Large intestine (tissue), 3 donors: ENCODE results near the gene BEND6. TPM values are rescaled to one million over a fixed set of nuclear protein-coding genes. Genes with fewer than 3 reads are reported as not detected.
"Not testable (repeated sequence)": the region's sequence is repeated elsewhere in the genome, so short reads cannot be mapped to it uniquely, and the experiment has no call there.

Experiments
- DNase-seq, 2 donors: peaks; one replicate each; pipeline versions ENCODE4 v3.0.0 to v3.0.0-alpha.2; 2013
- H3K27ac ChIP-seq: one replicate; pipeline ENCODE4 v1.5.1; 2013; ENCODE audit warnings: low read length
- H3K27me3 ChIP-seq: 2 replicates; pipeline ENCODE4 v1.6.1; 2013; ENCODE audit warnings: low read length; ENCODE audit not compliant: control insufficient read depth, insufficient read depth
- H3K36me3 ChIP-seq: 2 replicates; pipeline ENCODE4 v1.6.1; 2013; ENCODE audit warnings: low read length; ENCODE audit not compliant: control insufficient read depth, insufficient read depth
- H3K4me1 ChIP-seq: one replicate; pipeline ENCODE4 v1.6.1; 2013; ENCODE audit warnings: low read length; ENCODE audit not compliant: control insufficient read depth, insufficient read depth
- H3K4me3 ChIP-seq: one replicate; pipeline ENCODE4 v1.5.1; 2013; ENCODE audit warnings: low read length
- H3K9me3 ChIP-seq: one replicate; pipeline ENCODE4 v1.6.1; 2013; ENCODE audit warnings: mild to moderate bottlenecking, low read depth, low read length, moderate library complexity; ENCODE audit not compliant: control insufficient read depth
- WGBS: methylation state at CpG from one replicate; pipeline ENCODE4 v1.1.5; 2013; ENCODE audit warnings: low lambda C conversion rate; ENCODE audit not compliant: insufficient coverage; 5-methylcytosine and 5-hydroxymethylcytosine counted together
- polyA plus RNA-seq: library from polyadenylated mRNA; unstranded; fragments of 120-200 nt; gene quantifications from one replicate; pipeline ENCODE4 v1.2.1, GENCODE V29; 2013

BEND6 gene
- polyA plus RNA-seq, 1 donor: 1.2 TPM

DNA sequence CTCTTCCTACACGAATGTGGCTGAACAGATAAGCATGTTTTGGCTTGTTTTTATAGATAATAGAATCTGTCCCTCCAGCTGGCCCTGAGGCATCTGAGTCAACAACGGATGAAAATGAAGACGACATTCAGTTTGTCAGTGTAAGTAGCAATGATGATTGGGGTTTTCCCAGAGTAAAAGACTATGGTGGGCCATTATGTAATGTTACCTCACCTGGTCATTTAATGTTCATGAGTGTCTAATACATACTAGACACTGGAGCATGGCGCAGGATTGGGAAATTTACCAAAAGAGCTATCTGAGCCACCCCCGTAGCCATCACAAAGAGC lies 92.3 kb downstream of the BEND6 start:
- not testable (repeated sequence) for H3K4me3 ChIP-seq, H3K27ac ChIP-seq, H3K9me3 ChIP-seq, H3K4me1 ChIP-seq, H3K27me3 ChIP-seq, DNase-seq
- peaks cover 10% of the 10 kb centered on the region for H3K36me3 ChIP-seq
- WGBS: no CpG with 5 or more reads among the region's 5 CpGs

DNA sequence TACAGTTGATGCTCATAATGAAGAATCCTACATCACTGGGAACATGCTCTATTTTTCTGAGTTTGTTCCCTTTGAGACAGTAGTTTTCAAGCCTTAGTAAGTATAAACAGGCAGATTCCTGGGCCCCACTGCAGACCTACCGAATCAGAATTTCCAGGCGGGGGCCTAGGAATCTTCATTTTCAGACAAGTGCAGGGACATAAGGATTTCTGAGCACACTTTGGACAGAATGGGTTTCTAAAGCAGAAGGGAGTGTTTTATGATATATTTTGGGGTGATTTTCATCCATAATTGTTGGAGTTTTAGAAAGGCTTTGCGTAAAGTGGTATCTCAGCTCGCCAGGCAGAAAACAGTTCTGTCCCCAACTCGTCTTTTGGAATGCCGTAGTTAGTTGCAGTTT lies 93.0 kb downstream of the BEND6 start:
- not testable (repeated sequence) for H3K4me1 ChIP-seq, H3K4me3 ChIP-seq, H3K27me3 ChIP-seq, H3K27ac ChIP-seq, H3K9me3 ChIP-seq, DNase-seq
- H3K36me3 ChIP-seq: peaks cover 14% of the 10 kb centered on the region
- 100% methylated on average over 2 of the region's 6 CpGs for WGBS

DNA sequence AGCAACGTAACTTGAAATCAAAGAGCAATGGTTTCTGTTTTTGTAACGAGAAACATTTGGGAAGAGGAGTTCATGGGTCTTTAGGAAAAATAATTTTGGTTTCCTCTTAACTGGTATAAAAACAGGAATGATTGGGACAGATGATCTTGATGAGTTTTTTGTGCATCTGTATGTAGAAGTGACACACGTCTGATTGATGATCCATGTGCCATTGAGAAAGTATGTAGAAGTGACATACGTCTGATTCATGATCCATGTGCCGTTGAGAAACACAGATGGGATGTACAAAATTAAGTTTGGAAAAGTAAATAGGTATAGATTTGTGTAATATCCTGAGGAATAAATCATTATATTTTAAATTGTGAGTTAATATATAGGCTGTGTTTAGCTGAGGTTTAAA lies 93.7 kb downstream of the BEND6 start:
- WGBS: 100% methylated on average over 4 of the region's 5 CpGs
- Histone ChIP-seq H3K4me3 (no peak overlapping the region), H3K36me3 (peaks cover 14% of the 10 kb centered on the region), H3K27me3 (no peaks in the 10 kb centered on the region), H3K9me3 (no peaks in the 10 kb centered on the region), H3K4me1 (no peaks in the 10 kb centered on the region), H3K27ac (no peak overlapping the region)
- no peak for DNase-seq

DNA sequence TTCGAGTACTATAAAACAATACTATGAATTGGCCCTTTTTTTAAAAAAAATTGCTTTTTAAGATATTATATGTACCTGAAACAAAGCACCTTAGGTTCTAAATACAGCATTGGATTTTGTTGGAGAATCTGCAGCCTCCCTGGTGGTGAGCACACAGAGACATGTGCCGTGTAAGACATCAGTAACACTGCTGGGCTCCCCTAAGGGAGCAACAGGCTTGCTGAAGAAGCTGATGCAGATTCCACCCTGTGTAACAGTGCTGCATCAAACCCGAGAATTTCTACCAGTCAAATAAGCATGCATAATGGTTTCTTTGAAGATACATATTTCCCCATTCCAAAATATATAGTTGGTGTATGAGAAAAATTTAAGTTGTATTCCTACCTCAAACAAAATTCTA lies 108.9 kb downstream of the BEND6 start:
- no peak overlapping the region for H3K27ac ChIP-seq
- DNase-seq: no peak
- no peaks in the 10 kb centered on the region for H3K4me1 ChIP-seq
- no peak overlapping the region for H3K4me3 ChIP-seq
- WGBS: 100% methylated on average over 1 of the region's 3 CpGs
- no peaks in the 10 kb centered on the region for H3K9me3 ChIP-seq
- peaks cover 14% of the 10 kb centered on the region for H3K36me3 ChIP-seq
- H3K27me3 ChIP-seq: no peaks in the 10 kb centered on the region

DNA sequence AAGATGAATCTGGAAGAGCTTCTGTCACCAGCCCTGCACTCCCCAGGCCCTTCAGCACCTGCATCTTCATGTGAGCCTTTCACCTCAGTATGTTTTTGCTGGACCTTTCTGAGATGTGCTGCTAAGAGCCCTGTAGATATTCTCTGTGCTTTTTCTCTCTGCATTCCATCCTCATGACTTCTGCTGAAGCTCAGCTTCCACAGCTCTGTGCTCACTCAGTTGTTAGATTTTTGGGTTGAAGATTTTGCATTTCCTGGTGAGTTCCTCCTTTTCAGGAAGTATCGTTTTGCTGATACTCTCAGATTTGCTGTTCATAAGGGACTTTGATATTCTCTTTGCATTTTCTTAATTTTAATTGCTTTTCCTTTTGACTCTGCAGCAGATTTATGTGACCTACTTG lies 109.9 kb downstream of the BEND6 start:
- no peaks in the 10 kb centered on the region for H3K27me3 ChIP-seq
- no peak overlapping the region for H3K27ac ChIP-seq
- DNase-seq: no peak
- no peaks in the 10 kb centered on the region for H3K9me3 ChIP-seq
- no peak overlapping the region for H3K4me3 ChIP-seq
- 100% methylated on average over 1 of the region's 1 CpG for WGBS
- H3K4me1 ChIP-seq: no peaks in the 10 kb centered on the region
- peaks cover 14% of the 10 kb centered on the region for H3K36me3 ChIP-seq

DNA sequence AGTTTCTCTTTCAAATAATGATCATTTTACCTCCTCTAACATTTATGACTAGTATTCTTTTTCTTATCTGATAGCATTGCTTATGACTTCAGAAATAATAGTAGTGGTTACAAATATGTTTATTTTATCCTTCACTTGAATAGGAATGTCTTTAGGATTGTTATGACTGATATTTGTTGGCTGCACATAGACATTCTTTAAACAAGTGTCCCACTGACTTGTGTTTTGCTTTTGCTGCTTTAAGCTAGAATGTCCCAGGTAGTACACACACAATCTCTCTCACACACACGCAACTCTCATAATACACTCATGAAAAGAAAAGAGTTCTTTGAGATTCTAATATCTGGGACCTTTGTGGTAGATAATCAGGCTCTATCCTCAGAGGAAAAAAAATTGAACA lies 113.2 kb downstream of the BEND6 start:
- Histone ChIP-seq H3K36me3 (peaks cover 6% of the 10 kb centered on the region), H3K9me3 (no peaks in the 10 kb centered on the region), H3K4me3 (no peak overlapping the region), H3K4me1 (no peaks in the 10 kb centered on the region), H3K27me3 (no peaks in the 10 kb centered on the region), H3K27ac (no peak overlapping the region)
- no CpG with 5 or more reads among the region's 1 CpG for WGBS
- no peak for DNase-seq

DNA sequence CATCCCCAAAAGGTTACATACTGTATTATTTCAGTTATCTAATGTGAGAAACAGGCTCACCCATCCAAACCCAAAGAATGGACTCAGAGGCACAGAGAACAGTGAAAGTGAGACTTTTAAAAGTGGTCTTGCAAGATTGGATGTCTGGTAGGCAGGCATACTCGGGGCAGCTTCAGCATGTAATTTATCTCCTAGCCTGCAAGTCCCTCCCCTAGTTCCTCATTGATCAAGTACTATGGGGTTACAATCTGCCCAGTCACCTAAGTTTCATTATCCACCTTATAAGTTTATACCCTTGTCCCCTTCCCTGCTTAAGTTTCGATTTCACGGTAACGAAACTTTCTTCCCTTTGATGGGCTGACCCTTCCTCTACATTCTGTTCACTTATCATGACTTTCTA lies 114.3 kb downstream of the BEND6 start:
- Histone ChIP-seq H3K27ac (no peak overlapping the region), H3K9me3 (no peaks in the 10 kb centered on the region), H3K36me3 (peaks cover 3% of the 10 kb centered on the region), H3K4me3 (no peak overlapping the region), H3K27me3 (no peaks in the 10 kb centered on the region), H3K4me1 (no peaks in the 10 kb centered on the region)
- no peak for DNase-seq
- WGBS: 92% methylated on average over 4 of the region's 4 CpGs

DNA sequence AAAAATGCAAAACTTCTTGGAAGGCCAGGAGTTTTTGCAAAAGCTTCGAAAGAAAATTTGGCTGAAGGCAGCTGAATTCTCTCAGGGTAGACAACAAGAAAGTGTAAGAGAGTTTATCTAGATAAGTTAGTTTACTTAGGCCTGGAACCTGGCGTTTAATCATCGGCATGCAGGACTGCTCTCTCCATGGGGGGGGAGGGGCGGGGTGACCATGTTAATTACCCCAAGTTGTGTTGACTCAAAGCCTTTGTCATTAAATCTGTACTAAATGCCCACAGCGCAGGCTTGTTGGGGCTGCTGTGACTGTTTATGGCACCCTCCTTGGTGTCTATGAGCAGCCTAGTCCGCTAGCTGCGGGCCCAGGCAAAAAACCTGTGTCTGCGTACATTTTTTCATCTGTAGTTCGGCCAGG lies 115.0 kb downstream of the BEND6 start:
- Histone ChIP-seq H3K27me3 (no peaks in the 10 kb centered on the region), H3K9me3 (no peaks in the 10 kb centered on the region), H3K36me3 (peaks cover 3% of the 10 kb centered on the region), H3K4me3 (no peak overlapping the region), H3K4me1 (no peaks in the 10 kb centered on the region), H3K27ac (no peak overlapping the region)
- no CpG with 5 or more reads among the region's 9 CpGs for WGBS
- no peak for DNase-seq

DNA sequence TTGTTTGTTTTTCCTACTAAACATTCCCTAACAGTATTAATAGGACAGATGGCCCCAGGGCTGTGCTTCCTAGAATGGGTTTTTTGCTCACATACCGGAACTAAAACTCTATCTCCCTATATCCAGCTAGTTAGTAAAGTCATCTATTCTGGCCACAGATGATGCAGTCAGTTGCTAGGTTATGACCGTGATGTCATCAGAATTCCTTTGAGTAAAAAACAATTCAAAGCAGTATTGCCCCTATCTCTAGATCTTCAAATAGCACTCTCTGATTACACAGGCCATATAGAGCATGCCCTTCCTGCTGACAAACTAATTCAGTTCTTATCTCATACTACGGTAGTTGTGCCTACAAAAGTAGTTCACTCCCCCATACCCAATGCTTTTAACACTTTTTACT lies 117.2 kb downstream of the BEND6 start:
- H3K27ac ChIP-seq: no peak overlapping the region
- no peaks in the 10 kb centered on the region for H3K27me3 ChIP-seq
- H3K9me3 ChIP-seq: no peaks in the 10 kb centered on the region
- H3K4me3 ChIP-seq: no peak overlapping the region
- H3K4me1 ChIP-seq: no peaks in the 10 kb centered on the region
- H3K36me3 ChIP-seq: no peaks in the 10 kb centered on the region
- 13% methylated on average over 1 of the region's 3 CpGs for WGBS
- no peak for DNase-seq

DNA sequence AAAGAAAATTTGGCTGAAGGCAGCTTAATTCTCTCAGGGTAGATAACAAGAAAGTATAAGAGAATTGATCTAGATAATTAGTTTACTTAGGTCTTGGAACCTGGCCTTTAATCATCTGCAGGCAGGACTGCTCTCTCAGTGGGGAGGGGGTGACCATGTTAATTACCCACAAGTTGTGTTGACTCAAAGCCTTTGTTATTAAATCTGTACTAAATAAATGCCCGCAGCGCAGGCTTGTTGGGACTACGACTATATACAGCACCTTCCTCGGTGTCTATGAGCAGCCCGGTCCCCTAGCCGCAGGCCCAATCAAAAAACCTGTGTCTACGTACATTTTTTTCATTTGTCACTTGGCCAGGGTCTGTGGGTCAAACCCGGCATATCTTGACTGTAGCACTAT lies 119.5 kb downstream of the BEND6 start:
- Histone ChIP-seq H3K9me3 (no peaks in the 10 kb centered on the region), H3K27me3 (no peaks in the 10 kb centered on the region), H3K4me1 (no peaks in the 10 kb centered on the region), H3K4me3 (no peak overlapping the region), H3K27ac (no peak overlapping the region), H3K36me3 (no peaks in the 10 kb centered on the region)
- WGBS: no CpG with 5 or more reads among the region's 8 CpGs
- no peak for DNase-seq

DNA sequence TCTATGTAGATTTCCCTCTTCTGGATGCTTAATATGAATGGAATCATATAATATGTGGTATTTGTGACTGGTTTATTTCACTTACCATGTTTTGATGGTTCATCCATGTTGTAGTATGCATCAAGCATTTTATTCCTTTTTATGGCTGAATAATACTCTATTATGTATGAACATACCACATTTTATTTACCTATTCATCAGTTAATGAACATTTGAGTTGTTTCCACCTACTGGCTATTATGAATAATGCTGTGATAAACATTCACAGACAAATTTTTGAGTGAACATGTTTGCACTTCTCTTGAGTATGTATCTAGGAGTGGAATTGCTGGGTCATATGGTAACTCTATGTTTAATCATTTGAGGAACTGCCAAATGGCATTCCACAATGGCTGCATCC lies 120.2 kb downstream of the BEND6 start:
- Histone ChIP-seq H3K9me3 (no peaks in the 10 kb centered on the region), H3K27me3 (no peaks in the 10 kb centered on the region), H3K4me1 (no peaks in the 10 kb centered on the region), H3K36me3 (no peaks in the 10 kb centered on the region), H3K4me3 (no peak overlapping the region), H3K27ac (no peak overlapping the region)
- DNase-seq: no peak
